K562 (cell line): ENCODE results near the gene ETNK1. TPM values are rescaled to one million over a fixed set of nuclear protein-coding genes. Genes with fewer than 3 reads are reported as not detected.
A peak's percentile ranks its signal among the peaks of the same experiment; 100 is the strongest.

Experiments
- ARID1B ChIP-seq: fragments of 450-650 bp; IDR thresholded peaks from 2 replicates; pipeline ENCODE4 v1.6.1; 2016; ENCODE audit warnings: antibody characterized with exemption, mild to moderate bottlenecking, inconsistent platforms
- BRD4 ChIP-seq: fragments of 200-600 bp; sonication (generic); IDR thresholded peaks from 2 replicates; pipeline ENCODE4 v1.6.1; 2017; ENCODE audit warnings: inconsistent platforms
- CBFB ChIP-seq: sonication (generic); formaldehyde crosslinking; IDR thresholded peaks from 2 replicates; pipeline ENCODE4 v1.4.0; 2020; ENCODE audit warnings: mild to moderate bottlenecking, missing genetic modification reagents
- EZH2 ChIP-seq: IDR thresholded peaks from 2 replicates; pipeline ENCODE4 v1.6.1; 2012; ENCODE audit warnings: low read depth, mild to moderate bottlenecking, inconsistent platforms, low read length, borderline replicate concordance
- HDAC2 ChIP-seq: fragments of 450-650 bp; IDR thresholded peaks from 2 replicates; pipeline ENCODE4 v1.6.1; 2016; ENCODE audit warnings: mild to moderate bottlenecking
- RUNX1 ChIP-seq: sonication (generic); IDR thresholded peaks from 2 replicates; pipeline ENCODE4 v1.6.1; 2016; ENCODE audit warnings: antibody characterized with exemption, low read depth
- SAFB ChIP-seq: fragments of 200-400 bp; formaldehyde crosslinking; IDR thresholded peaks from 2 replicates; pipeline ENCODE4 v1.6.1; 2017; ENCODE audit warnings: low read depth, low read length, borderline replicate concordance
- SIN3B ChIP-seq: fragments of 450-650 bp; IDR thresholded peaks from 2 replicates; pipeline ENCODE4 v1.6.1; 2017; ENCODE audit warnings: low read depth, mild to moderate bottlenecking, moderate library complexity
- ZFX ChIP-seq: sonication (generic); formaldehyde crosslinking; IDR thresholded peaks from 2 replicates; pipeline ENCODE4 v1.8.0; 2022; ENCODE audit warnings: mild to moderate bottlenecking, missing genetic modification reagents, moderate library complexity
- ZNF282 ChIP-seq: sonication (generic); formaldehyde crosslinking; IDR thresholded peaks from 2 replicates; pipeline ENCODE4 v1.8.1; 2023; ENCODE audit warnings: missing genetic modification reagents
- ZNF311 ChIP-seq: fragments of 250-450 bp; sonication (Bioruptor Pico); IDR thresholded peaks from 2 replicates; pipeline ENCODE4 v1.4.0; 2020; ENCODE audit warnings: mild to moderate bottlenecking, moderate library complexity
- polyA plus RNA-seq, 8 experiments: library from polyadenylated mRNA; depleted of rRNA in 4 of 8; stranded (reverse) in 5 of 8; unstranded in 3 of 8; fragments of >200 nt; fragmentation: Nextera tagmentation in 2 of 8; fragmentation: Illumina TruSeq in 1 of 8; extraction: Ambion mirVana in 2 of 8; extraction: Trizol in 1 of 8; gene quantifications; 2 replicates each; pipeline versions ENCODE4 v1.2.1 to v1.2.3, GENCODE V29; 2011 to 2014; ENCODE audit warnings: inconsistent platforms in 1 of 8, missing spikeins in 1 of 8
- total RNA-seq, 7 experiments: library from RNA; depleted of rRNA in 6 of 7; stranded (reverse); fragments of >200 nt in 6 of 7; fragmentation: Illumina TruSeq in 2 of 7; extraction: Trizol in 2 of 7; gene quantifications; 2 replicates each; pipeline versions ENCODE4 v1.2.1 to v1.2.3, GENCODE V29; 2011 to 2021; ENCODE audit warnings: low replicate concordance in 1 of 7
- TF ChIP-seq, protein P1 (sequence below), 3 experiments: fragments of 200-800 bp in 1 of 3; fragments of 250-450 bp in 1 of 3; fragments of 450-650 bp in 1 of 3; sonication (Bioruptor Pico) in 1 of 3; sonication (Bioruptor generic) in 1 of 3; formaldehyde crosslinking in 1 of 3; IDR thresholded peaks; 2 replicates each; pipeline versions ENCODE4 v1.6.1 to v1.8.0; 2016 to 2022; ENCODE audit warnings: mild to moderate bottlenecking in 2 of 3, missing genetic modification characterization in 2 of 3, missing compliant biosample characterization in 1 of 3, moderate library complexity in 1 of 3
- TF ChIP-seq, protein P2 (sequence below): sonication (generic); formaldehyde crosslinking; IDR thresholded peaks from 2 replicates; pipeline ENCODE4 v1.8.0; 2022; ENCODE audit warnings: mild to moderate bottlenecking, low read depth, missing genetic modification reagents
- TF ChIP-seq, protein P3 (sequence below): fragments of 450-650 bp; formaldehyde crosslinking; IDR thresholded peaks from 2 replicates; pipeline ENCODE4 v1.4.0; 2020; ENCODE audit warnings: mild to moderate bottlenecking
- TF ChIP-seq, protein P4 (sequence below): IDR thresholded peaks from 3 replicates; pipeline ENCODE4 v1.6.1; 2011; ENCODE audit warnings: borderline replicate concordance, mild to moderate bottlenecking, moderate library complexity; ENCODE audit not compliant: insufficient read length; ENCODE audit errors: extremely low read depth
- TF ChIP-seq, protein P5 (sequence below): fragments of 450-650 bp; IDR thresholded peaks from 2 replicates; pipeline ENCODE4 v1.6.1; 2018; ENCODE audit warnings: mild to moderate bottlenecking, low read depth; ENCODE audit not compliant: partially characterized antibody

The ETNK1 gene
- total and polyA plus RNA-seq, 9 of the 15 experiments (the other 6 are each of a cell fraction or from before 2014, with no cell fraction given): 10.0 to 70.5 (median 36.0) TPM

DNA sequence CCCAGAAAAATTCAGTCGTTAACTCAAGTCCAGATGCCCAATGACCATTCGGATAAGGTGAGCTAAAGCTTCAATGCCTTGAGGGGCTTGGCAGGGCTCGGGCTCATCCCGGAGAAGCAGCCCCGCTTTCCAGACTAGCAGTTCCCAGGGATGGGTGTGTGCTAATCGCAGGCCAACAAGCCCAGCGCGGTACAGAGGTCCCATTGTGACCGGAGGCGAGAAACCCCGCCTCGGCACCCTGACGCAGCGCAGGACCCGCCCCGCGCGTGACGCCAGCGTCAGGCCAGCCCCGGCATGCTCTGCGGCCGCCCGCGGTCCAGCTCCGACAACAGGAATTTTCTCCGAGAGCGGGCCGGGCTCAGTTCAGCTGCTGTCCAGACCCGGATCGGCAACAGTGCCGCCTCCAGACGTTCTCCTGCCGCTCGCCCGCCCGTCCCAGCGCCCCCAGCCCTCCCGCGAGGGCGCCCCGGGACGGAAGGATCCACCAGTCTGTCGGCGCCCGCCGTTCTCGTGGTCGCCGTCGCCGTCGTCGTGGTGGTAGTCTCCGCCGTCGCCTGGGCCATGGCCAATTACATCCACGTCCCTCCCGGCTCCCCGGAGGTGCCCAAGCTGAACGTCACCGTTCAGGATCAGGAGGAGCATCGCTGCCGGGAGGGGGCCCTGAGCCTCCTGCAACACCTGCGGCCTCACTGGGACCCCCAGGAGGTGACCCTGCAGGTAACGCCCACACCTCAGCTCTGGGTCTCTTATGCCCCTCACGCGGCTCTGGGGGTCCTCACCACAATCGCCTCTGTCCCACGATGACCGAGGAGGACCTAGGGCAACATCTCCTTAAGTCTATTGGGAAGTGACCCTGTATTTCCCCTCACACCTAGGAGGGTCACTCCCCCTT lies at the start of gene ETNK1 (continued):
- TF ChIP-seq, protein P1, sequence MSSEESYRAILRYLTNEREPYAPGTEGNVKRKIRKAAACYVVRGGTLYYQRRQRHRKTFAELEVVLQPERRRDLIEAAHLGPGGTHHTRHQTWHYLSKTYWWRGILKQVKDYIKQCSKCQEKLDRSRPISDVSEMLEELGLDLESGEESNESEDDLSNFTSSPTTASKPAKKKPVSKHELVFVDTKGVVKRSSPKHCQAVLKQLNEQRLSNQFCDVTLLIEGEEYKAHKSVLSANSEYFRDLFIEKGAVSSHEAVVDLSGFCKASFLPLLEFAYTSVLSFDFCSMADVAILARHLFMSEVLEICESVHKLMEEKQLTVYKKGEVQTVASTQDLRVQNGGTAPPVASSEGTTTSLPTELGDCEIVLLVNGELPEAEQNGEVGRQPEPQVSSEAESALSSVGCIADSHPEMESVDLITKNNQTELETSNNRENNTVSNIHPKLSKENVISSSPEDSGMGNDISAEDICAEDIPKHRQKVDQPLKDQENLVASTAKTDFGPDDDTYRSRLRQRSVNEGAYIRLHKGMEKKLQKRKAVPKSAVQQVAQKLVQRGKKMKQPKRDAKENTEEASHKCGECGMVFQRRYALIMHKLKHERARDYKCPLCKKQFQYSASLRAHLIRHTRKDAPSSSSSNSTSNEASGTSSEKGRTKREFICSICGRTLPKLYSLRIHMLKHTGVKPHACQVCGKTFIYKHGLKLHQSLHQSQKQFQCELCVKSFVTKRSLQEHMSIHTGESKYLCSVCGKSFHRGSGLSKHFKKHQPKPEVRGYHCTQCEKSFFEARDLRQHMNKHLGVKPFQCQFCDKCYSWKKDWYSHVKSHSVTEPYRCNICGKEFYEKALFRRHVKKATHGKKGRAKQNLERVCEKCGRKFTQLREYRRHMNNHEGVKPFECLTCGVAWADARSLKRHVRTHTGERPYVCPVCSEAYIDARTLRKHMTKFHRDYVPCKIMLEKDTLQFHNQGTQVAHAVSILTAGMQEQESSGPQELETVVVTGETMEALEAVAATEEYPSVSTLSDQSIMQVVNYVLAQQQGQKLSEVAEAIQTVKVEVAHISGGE (CRISPR knock-in tag; IDR thresholded peaks at IDR 0.05): no peak
- TF ChIP-seq, protein P2, sequence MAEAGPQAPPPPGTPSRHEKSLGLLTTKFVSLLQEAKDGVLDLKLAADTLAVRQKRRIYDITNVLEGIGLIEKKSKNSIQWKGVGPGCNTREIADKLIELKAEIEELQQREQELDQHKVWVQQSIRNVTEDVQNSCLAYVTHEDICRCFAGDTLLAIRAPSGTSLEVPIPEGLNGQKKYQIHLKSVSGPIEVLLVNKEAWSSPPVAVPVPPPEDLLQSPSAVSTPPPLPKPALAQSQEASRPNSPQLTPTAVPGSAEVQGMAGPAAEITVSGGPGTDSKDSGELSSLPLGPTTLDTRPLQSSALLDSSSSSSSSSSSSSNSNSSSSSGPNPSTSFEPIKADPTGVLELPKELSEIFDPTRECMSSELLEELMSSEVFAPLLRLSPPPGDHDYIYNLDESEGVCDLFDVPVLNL: no peak
- TF ChIP-seq ZNF282 (CRISPR knock-in tag) (0 out of 2 replicates have a peak, but pooled peaks have one; percentile 39), HDAC2 (no peak), CBFB (CRISPR knock-in tag) (no peak), ZFX (peak; percentile 85), BRD4 (no peak), ZNF311 (CRISPR knock-in tag) (no peak), ARID1B (no peak), SAFB (no peak), SIN3B (peak; percentile 56; the same call in 1 of the 2 replicates), RUNX1 (no peak), EZH2 (no peak)
- TF ChIP-seq, protein P3, sequence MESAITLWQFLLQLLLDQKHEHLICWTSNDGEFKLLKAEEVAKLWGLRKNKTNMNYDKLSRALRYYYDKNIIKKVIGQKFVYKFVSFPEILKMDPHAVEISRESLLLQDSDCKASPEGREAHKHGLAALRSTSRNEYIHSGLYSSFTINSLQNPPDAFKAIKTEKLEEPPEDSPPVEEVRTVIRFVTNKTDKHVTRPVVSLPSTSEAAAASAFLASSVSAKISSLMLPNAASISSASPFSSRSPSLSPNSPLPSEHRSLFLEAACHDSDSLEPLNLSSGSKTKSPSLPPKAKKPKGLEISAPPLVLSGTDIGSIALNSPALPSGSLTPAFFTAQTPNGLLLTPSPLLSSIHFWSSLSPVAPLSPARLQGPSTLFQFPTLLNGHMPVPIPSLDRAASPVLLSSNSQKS (CRISPR knock-in tag): no peak
- TF ChIP-seq, protein P4, sequence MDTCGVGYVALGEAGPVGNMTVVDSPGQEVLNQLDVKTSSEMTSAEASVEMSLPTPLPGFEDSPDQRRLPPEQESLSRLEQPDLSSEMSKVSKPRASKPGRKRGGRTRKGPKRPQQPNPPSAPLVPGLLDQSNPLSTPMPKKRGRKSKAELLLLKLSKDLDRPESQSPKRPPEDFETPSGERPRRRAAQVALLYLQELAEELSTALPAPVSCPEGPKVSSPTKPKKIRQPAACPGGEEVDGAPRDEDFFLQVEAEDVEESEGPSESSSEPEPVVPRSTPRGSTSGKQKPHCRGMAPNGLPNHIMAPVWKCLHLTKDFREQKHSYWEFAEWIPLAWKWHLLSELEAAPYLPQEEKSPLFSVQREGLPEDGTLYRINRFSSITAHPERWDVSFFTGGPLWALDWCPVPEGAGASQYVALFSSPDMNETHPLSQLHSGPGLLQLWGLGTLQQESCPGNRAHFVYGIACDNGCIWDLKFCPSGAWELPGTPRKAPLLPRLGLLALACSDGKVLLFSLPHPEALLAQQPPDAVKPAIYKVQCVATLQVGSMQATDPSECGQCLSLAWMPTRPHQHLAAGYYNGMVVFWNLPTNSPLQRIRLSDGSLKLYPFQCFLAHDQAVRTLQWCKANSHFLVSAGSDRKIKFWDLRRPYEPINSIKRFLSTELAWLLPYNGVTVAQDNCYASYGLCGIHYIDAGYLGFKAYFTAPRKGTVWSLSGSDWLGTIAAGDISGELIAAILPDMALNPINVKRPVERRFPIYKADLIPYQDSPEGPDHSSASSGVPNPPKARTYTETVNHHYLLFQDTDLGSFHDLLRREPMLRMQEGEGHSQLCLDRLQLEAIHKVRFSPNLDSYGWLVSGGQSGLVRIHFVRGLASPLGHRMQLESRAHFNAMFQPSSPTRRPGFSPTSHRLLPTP: no peak
- TF ChIP-seq, protein P5, sequence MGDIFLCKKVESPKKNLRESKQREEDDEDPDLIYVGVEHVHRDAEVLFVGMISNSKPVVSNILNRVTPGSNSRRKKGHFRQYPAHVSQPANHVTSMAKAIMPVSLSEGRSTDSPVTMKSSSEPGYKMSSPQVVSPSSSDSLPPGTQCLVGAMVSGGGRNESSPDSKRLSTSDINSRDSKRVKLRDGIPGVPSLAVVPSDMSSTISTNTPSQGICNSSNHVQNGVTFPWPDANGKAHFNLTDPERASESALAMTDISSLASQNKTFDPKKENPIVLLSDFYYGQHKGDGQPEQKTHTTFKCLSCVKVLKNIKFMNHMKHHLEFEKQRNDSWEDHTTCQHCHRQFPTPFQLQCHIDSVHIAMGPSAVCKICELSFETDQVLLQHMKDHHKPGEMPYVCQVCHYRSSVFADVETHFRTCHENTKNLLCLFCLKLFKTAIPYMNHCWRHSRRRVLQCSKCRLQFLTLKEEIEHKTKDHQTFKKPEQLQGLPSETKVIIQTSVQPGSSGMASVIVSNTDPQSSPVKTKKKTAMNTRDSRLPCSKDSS: no peak
